GM23248 (cell line): ENCODE data around the gene NXT1.

Experiments
- EZH2 ChIP-seq: fragments of 200-600 bp; sonication (generic); IDR thresholded peaks from 2 replicates; pipeline ENCODE4 v1.6.1; 2018; ENCODE audit warnings: antibody characterized with exemption, mild to moderate bottlenecking; ENCODE audit not compliant: insufficient read depth, poor library complexity, severe bottlenecking
- EZH2phosphoT487 ChIP-seq: fragments of 200-600 bp; sonication (generic); IDR thresholded peaks from 2 replicates; pipeline ENCODE4 v1.6.1; 2018; ENCODE audit warnings: antibody characterized with exemption, moderate library complexity, mild to moderate bottlenecking, low read depth; ENCODE audit not compliant: insufficient read depth

DNA sequence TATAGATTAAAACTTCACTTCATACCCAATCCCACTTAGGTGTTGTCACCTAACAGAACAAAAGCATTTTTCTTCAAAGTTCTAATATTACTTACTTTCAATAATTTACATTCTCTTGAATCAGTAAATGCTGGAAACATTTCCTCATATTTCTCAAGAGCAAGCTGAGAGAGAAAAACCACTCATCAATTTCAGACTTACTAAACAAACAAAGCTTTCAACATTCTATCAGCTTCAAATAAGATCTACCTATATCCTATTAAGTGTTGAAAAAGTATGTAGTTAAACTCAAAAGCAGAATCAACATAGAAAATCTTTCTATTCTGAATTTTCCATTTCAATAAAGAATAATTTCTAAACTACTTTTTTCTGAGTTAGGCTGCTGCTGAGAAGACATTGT lies 29.2 kb downstream of the NXT1 start:
- TF ChIP-seq EZH2: no peak
- TF ChIP-seq EZH2phosphoT487: no peak
